Measurements from ENCODE around the gene GALNT17.

The GALNT17 gene

GRCh38 chr7:71657386-71657785 lies 525.4 kb downstream of the GALNT17 start:
- in situ Hi-C loops (cut with MboI; ENCODE audit: low sequenced_read_pairs), result no loop called here

- in situ Hi-C loops (cut with MboI; ENCODE audit: low sequenced_read_pairs), result no loop called here
These were observed 527.7 kb downstream of the GALNT17 start for GRCh38 chr7:71659622-71660021.

- in situ Hi-C loops (cut with MboI; ENCODE audit: low sequenced_read_pairs), result no loop called here
These were observed 529.8 kb downstream of the GALNT17 start for GRCh38 chr7:71661671-71662224.

- in situ Hi-C loops (cut with MboI; ENCODE audit: low sequenced_read_pairs), result no loop called here
These were observed 533.8 kb downstream of the GALNT17 start for GRCh38 chr7:71665716-71666115.

- in situ Hi-C loops (cut with MboI; ENCODE audit: low sequenced_read_pairs), result no loop called here
These were observed 536.6 kb downstream of the GALNT17 start for GRCh38 chr7:71668572-71668971.

- in situ Hi-C loops (cut with MboI; ENCODE audit: low sequenced_read_pairs), result no loop called here
These were observed 547.5 kb downstream of the GALNT17 start for GRCh38 chr7:71679480-71679879.

GRCh38 chr7:71682181-71682580 lies 550.2 kb downstream of the GALNT17 start:
- in situ Hi-C loops (cut with MboI; ENCODE audit: low sequenced_read_pairs), result no loop called here

GRCh38 chr7:71682841-71683781 lies 551.2 kb downstream of the GALNT17 start:
- in situ Hi-C loops (cut with MboI; ENCODE audit: low sequenced_read_pairs), result no loop called here

- in situ Hi-C loops (cut with MboI; ENCODE audit: low sequenced_read_pairs), result no loop called here
These were observed 555.3 kb downstream of the GALNT17 start for GRCh38 chr7:71687286-71687685.

GRCh38 chr7:71687831-71688599 lies 556.1 kb downstream of the GALNT17 start:
- in situ Hi-C loops (cut with MboI; ENCODE audit: low sequenced_read_pairs), result no loop called here

- in situ Hi-C loops (cut with MboI; ENCODE audit: low sequenced_read_pairs), result no loop called here
These were observed 559.6 kb downstream of the GALNT17 start for GRCh38 chr7:71691538-71691937.

GRCh38 chr7:71694665-71695064 lies 562.7 kb downstream of the GALNT17 start:
- in situ Hi-C loops (cut with MboI; ENCODE audit: low sequenced_read_pairs), result no loop called here

GRCh38 chr7:71695186-71695585 lies 563.2 kb downstream of the GALNT17 start:
- in situ Hi-C loops (cut with MboI; ENCODE audit: low sequenced_read_pairs), result no loop called here

GRCh38 chr7:71696511-71696910 lies 564.6 kb downstream of the GALNT17 start:
- in situ Hi-C loops (cut with MboI; ENCODE audit: low sequenced_read_pairs), result no loop called here

- in situ Hi-C loops (cut with MboI; ENCODE audit: low sequenced_read_pairs), result no loop called here
These were observed 565.5 kb downstream of the GALNT17 start for GRCh38 chr7:71697400-71697799.

GRCh38 chr7:71705217-71705616 lies 573.3 kb downstream of the GALNT17 start:
- in situ Hi-C loops (cut with MboI; ENCODE audit: low sequenced_read_pairs), result loop anchor here (25.0 kb wide), 1 partner anchor 843 kb away; no protein-coding TSS in a partner anchor

- in situ Hi-C loops (cut with MboI; ENCODE audit: low sequenced_read_pairs), result loop anchor here (25.0 kb wide), 1 partner anchor 844 kb away; no protein-coding TSS in a partner anchor
These were observed 574.1 kb downstream of the GALNT17 start for GRCh38 chr7:71705901-71706596.

GRCh38 chr7:71706597-71706975 lies 574.6 kb downstream of the GALNT17 start:
- in situ Hi-C loops (cut with MboI; ENCODE audit: low sequenced_read_pairs), result loop anchor here (25.0 kb wide), 1 partner anchor 844 kb away; no protein-coding TSS in a partner anchor

GRCh38 chr7:71707041-71707440 lies 575.1 kb downstream of the GALNT17 start:
- in situ Hi-C loops (cut with MboI; ENCODE audit: low sequenced_read_pairs), result loop anchor here (25.0 kb wide), 1 partner anchor 845 kb away; no protein-coding TSS in a partner anchor

- in situ Hi-C loops (cut with MboI; ENCODE audit: low sequenced_read_pairs), result loop anchor here (25.0 kb wide), 1 partner anchor 846 kb away; no protein-coding TSS in a partner anchor
These were observed 576.8 kb downstream of the GALNT17 start for GRCh38 chr7:71708710-71709109.
